GM12864 (cell line): ENCODE measurements around the gene AACS.
"Not testable (repeated sequence)": the region's sequence is repeated elsewhere in the genome, so short reads cannot be mapped to it uniquely, and the experiment has no call there.

Experiments
- DNase-seq: peaks from one replicate; pipeline ENCODE4 v3.0.0-alpha.2; 2011; ENCODE audit warnings: low read depth
- H3K4me3 ChIP-seq: 2 replicates; pipeline ENCODE4 v1.5.1; 2011; ENCODE audit warnings: mild to moderate bottlenecking, low read depth, low read length, control low read depth
- CTCF ChIP-seq: IDR thresholded peaks from 2 replicates; pipeline ENCODE4 v1.5.1; 2011; ENCODE audit warnings: low read depth, mild to moderate bottlenecking, moderate library complexity, low read length, control low read depth, inconsistent platforms; ENCODE audit errors: missing control alignments

The AACS gene

GRCh38 chr12:125140279-125141209 is 75.3 kb downstream of the AACS start:
- no peak overlapping the region for H3K4me3 ChIP-seq
- no peak for DNase-seq
- TF ChIP-seq CTCF = no peak

GRCh38 chr12:125141210-125141573 is 76.0 kb downstream of the AACS start:
- DNase-seq, H3K4me3 ChIP-seq: not testable (repeated sequence)

GRCh38 chr12:125142601-125143000 is 77.4 kb downstream of the AACS start:
- no peak for DNase-seq
- no peak for TF ChIP-seq CTCF
- H3K4me3 ChIP-seq = no peak overlapping the region

GRCh38 chr12:125143491-125143890 is 78.3 kb downstream of the AACS start:
- no peak for TF ChIP-seq CTCF
- no peak overlapping the region for H3K4me3 ChIP-seq
- DNase-seq = no peak

- no peak for DNase-seq
- no peak for TF ChIP-seq CTCF
- H3K4me3 ChIP-seq = no peak overlapping the region
Measured at GRCh38 chr12:125145196-125145595, 80.0 kb downstream of the AACS start.

- DNase-seq = no peak
- TF ChIP-seq CTCF = no peak
- H3K4me3 ChIP-seq = no peak overlapping the region
Measured at GRCh38 chr12:125148316-125148715, 83.1 kb downstream of the AACS start.

- TF ChIP-seq CTCF = no peak
- peak; percentile 90 for DNase-seq
- peak overlapping the region; percentile 33 for H3K4me3 ChIP-seq
Measured at GRCh38 chr12:125149160-125150108, 84.2 kb downstream of the AACS start.
